ENCODE measurements around the gene ALLC. TPM values are rescaled to one million over a fixed set of nuclear protein-coding genes. Genes with fewer than 3 reads are reported as not detected.
A peak's percentile ranks its signal among the peaks of the same experiment; 100 is the strongest.
"Not testable (repeated sequence)": the region's sequence is repeated elsewhere in the genome, so short reads cannot be mapped to it uniquely, and the experiment has no call there.

Gene ALLC
- total RNA-seq, 1 donor from 2014 or later: not detected

DNA sequence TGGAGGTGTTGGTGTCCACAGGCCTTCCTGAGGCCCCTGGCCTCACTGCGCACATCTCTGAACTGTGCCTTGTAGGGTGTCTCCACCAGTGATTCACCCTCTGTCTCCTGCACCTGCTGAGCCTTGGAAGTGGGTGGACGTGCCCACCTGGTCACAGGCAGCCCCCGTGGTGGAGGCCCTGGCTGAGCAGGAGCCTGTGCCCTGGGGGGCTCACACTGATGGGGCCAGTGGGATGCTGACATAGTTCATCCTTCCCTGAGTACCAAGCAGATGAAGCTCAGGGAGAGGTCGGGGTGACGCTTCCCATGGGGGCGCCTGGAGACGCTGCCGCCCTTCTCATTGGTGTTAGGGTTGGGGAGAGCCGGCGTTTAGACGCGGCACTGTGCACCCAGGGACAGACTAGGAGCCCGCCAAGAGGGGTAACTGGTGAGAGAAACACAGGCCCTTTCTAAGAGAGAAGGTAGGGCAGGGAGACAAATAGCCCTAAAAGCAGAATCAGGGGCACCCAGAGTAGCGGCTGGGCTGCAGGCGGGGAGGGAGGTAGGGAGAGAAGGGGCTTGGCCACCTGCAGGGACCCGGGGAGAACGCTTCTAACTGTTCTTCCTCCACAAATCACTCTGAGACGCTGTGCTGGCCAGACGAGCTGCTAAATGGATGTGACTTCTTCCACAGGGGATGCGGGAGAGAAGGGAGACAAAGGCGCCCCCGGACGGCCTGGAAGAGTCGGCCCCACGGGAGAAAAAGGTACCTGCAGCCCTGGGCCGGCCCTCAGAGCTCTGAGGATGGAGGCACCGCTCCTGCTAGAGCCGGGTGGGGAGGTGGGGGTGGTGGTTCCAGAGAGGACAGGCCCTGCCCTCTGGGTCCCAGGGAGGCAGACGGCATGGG, 45.1 kb upstream of the ALLC start:
- Histone ChIP-seq H3K27me3 (no peaks in the 10 kb centered on the region), H3K4me1 (no peaks in the 10 kb centered on the region), H3K27ac (no peak overlapping the region), H3K36me3 (no peaks in the 10 kb centered on the region), H3K9me3 (no peaks in the 10 kb centered on the region), H3K4me3 (no peak overlapping the region)
- intact Hi-C loops (cut with DNase I): no loop called here
- peak; percentile 51 for DNase-seq
- TF ChIP-seq, protein P1, sequence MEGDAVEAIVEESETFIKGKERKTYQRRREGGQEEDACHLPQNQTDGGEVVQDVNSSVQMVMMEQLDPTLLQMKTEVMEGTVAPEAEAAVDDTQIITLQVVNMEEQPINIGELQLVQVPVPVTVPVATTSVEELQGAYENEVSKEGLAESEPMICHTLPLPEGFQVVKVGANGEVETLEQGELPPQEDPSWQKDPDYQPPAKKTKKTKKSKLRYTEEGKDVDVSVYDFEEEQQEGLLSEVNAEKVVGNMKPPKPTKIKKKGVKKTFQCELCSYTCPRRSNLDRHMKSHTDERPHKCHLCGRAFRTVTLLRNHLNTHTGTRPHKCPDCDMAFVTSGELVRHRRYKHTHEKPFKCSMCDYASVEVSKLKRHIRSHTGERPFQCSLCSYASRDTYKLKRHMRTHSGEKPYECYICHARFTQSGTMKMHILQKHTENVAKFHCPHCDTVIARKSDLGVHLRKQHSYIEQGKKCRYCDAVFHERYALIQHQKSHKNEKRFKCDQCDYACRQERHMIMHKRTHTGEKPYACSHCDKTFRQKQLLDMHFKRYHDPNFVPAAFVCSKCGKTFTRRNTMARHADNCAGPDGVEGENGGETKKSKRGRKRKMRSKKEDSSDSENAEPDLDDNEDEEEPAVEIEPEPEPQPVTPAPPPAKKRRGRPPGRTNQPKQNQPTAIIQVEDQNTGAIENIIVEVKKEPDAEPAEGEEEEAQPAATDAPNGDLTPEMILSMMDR (IDR thresholded peaks at IDR 0.05): no peak
- ATAC-seq: peak; percentile 32

DNA sequence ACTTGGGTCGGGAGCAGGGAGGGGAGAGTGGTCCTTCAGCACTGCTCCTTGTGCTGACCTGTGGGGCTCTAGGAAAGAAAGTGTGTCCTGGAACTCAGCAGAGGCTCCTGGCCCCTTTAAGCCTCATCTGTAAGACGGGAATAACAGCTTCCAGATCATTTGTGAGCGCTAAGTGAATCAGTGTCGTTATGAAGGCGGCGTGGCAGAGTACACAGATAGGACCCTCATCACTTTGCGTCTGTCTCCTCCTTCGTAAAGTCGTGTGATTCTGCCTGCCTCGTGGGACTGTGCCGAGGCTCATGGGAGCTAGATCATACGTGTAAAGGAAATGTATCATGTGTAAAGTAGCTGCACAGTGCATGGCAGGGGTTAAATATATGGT, 44.5 kb upstream of the ALLC start:
- H3K4me3 ChIP-seq: no peak overlapping the region

DNA sequence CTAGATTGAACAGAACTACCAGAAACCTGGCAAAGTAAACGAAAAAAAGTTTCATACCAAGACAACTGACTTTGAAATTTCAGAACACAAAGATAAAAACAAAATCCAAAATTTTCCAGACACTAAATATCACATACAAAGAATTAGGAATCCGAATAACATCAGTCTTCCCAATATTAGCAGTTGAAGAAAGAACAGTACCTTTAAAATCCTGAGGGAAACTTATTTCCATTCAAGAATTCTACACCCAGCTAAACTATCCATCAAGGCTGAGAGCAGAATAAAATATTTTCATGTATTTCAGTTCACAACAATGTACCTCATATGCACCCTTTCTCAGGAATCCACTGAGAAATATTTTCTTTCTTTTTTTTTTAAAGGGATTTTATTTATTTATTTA, 43.3 kb upstream of the ALLC start:
- intact Hi-C loops (cut with DNase I); H3K27ac ChIP-seq; H3K4me3 ChIP-seq; ATAC-seq; H3K9me3 ChIP-seq; DNase-seq; H3K4me1 ChIP-seq; H3K27me3 ChIP-seq; H3K36me3 ChIP-seq: not testable (repeated sequence)

More for the DNA sequence above, 44.5 kb upstream of the ALLC start:
- Histone ChIP-seq H3K27ac (no peak overlapping the region), H3K36me3 (no peaks in the 10 kb centered on the region), H3K9me3 (no peaks in the 10 kb centered on the region), H3K27me3 (no peaks in the 10 kb centered on the region), H3K4me1 (no peaks in the 10 kb centered on the region)
- TF ChIP-seq, protein P1 (IDR thresholded peaks at IDR 0.05): no peak
- intact Hi-C loops (cut with DNase I): no loop called here
- peak; percentile 20 for DNase-seq
- ATAC-seq: no peak

DNA sequence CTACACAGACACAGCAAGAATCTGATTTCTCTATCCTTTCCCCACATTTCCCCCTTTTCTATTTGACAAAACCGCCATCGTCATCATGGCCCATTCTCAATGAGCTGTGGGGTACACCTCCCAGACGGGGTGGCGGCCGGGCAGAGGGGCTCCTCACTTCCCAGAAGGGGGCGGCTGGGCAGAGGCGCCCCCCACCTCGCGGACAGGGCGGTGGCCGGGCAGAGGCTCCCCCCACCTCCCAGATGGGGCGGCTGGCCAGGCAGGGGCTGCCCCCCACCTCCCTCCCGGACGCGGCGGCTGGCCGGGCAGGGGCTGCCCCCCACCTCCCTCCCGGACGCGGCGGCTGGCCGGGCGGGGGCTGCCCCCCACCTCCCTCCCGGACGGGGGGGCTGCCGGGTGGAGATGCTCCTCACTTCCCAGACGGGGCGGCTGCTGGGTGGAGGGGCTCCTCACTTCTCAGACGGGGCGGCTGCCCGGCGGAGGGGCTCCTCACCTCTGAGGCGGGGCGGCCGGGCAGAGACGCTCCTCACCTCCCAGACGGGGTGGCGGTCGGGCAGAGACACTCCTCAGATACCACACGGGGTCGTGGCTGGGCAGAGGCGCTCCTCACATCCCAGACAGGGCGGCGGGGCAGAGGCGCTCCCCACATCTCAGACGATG, 42.3 kb upstream of the ALLC start:
- H3K9me3 ChIP-seq; H3K4me1 ChIP-seq; H3K4me3 ChIP-seq; ATAC-seq; H3K36me3 ChIP-seq; H3K27ac ChIP-seq; intact Hi-C loops (cut with DNase I); H3K27me3 ChIP-seq: not testable (repeated sequence)
- peak; percentile 29 for DNase-seq

DNA sequence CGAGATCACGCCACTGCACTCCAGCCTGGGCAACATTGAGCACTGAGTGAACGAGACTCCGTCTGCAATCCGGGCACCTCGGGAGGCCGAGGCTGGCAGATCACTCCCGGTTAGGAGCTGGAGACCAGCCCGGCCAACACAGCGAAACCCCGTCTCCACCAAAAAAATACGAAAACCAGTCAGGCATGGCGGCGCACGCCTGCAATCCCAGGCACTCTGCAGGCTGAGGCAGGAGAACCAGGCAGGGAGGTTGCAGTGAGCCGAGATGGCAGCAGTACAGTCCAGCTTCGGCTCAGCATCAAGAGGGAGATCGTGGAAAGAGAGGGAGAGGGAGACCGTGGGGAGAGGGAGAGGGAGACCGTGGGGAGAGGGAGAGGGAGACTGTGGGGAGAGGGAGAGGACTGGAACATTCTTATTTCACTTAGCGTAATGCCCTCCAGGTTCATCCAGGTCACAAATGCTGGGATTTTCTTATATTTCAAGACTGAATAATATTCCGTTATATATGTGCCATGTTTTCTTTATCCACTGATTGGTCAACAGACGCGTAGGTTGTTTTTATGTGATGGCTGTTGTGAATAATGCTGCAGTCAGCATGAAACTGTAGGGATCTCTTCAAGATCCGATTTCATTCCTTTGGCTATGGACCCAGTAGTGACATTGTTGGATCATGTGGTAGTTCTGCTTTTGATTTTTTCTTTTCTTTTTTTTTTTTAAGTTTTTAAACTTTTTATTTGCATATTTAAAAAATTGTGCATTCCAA, 41.4 kb upstream of the ALLC start:
- H3K36me3 ChIP-seq; ATAC-seq; H3K27ac ChIP-seq; H3K4me1 ChIP-seq; intact Hi-C loops (cut with DNase I); H3K27me3 ChIP-seq; H3K9me3 ChIP-seq; H3K4me3 ChIP-seq: not testable (repeated sequence)
- DNase-seq: peak; percentile 32

DNA sequence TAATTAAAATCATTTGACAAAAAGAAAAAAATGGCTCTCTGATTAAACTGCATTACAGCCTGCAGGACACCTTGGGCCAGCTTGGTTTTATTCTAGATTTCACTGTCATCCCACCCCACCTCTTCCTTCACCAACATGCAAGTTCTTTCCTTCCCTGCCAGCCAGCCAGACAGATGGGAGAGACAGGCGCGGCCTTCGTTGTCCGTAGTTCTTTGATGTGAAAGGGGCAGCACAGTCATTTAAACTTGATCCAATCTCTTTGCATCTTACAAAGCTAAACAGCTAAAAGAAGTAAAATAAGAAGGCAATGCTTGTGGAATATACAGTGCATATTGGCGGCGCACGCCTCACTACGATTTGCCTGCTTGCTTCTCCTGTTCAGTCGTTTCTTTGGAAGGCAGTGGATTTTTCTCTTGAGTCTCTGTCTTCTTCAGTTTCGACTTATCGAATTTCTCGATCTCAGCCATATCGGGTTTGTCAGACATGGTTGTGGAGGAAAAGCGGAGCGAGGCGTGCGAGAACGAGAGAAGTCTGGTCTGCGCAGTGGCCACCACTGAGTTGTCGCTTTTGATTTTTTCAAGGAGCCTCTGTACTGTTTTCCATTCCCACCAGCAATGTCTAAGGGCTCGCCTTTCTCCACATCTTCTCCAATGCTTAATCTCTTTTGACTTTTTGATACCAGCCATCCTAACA, 40.7 kb upstream of the ALLC start:
- Histone ChIP-seq H3K9me3 (no peaks in the 10 kb centered on the region), H3K36me3 (no peaks in the 10 kb centered on the region), H3K27me3 (no peaks in the 10 kb centered on the region), H3K4me3 (no peak overlapping the region), H3K27ac (no peak overlapping the region), H3K4me1 (no peaks in the 10 kb centered on the region)
- ATAC-seq (no peak), DNase-seq (peak; percentile 23)
- intact Hi-C loops (cut with DNase I): no loop called here
- TF ChIP-seq, protein P1 (IDR thresholded peaks at IDR 0.05): no peak

Measured in upper lobe of right lung (tissue), 1 donor.